ENCODE data around the gene BCL10.

GRCh38 chr1:85300140-85300539 is 23.7 kb upstream of the BCL10 start:
- TF ChIP-seq EZH2 (IDR thresholded peaks at IDR 0.05; ENCODE audit: borderline replicate concordance, insufficient read depth, low read length, poor library complexity, severe bottlenecking) (no peak), CTCF (IDR thresholded peaks at IDR 0.05; ENCODE audit: poor library complexity, severe bottlenecking) (no peak), REST (IDR thresholded peaks at IDR 0.05; ENCODE audit: borderline replicate concordance) (no peak), TAF1 (IDR thresholded peaks at IDR 0.05; ENCODE audit: low read depth) (no peak), SMC3 (conservative IDR thresholded peaks at IDR 0.05; ENCODE audit: poor library complexity) (no peak), POLR2AphosphoS5 (IDR thresholded peaks at IDR 0.05) (no peak), EP300 (conservative IDR thresholded peaks at IDR 0.05; ENCODE audit: poor library complexity, severe bottlenecking) (no peak), RAD21 (conservative IDR thresholded peaks at IDR 0.05) (no peak), MXI1 (conservative IDR thresholded peaks at IDR 0.05; ENCODE audit: poor library complexity, severe bottlenecking) (no peak)
